Neural progenitor cell (in vitro differentiated cells): ENCODE measurements around the gene ZXDC. TPM values are rescaled to one million over a fixed set of nuclear protein-coding genes. Genes with fewer than 3 reads are reported as not detected.

Experiments used
- DNase-seq: peaks from one replicate; pipeline ENCODE4 v3.0.0-alpha.2; 2016; ENCODE audit warnings: low spot score
- H2AFZ ChIP-seq: fragments of 200-600 bp; sonication (generic); replicated peaks from 2 replicates; pipeline ENCODE4 v1.6.1; 2016; ENCODE audit warnings: antibody characterized with exemption
- H3F3A ChIP-seq: fragments of 200-600 bp; sonication (generic); 2 replicates; pipeline ENCODE4 v1.6.1; 2016; ENCODE audit warnings: antibody characterized with exemption, low read depth
- H3K27ac ChIP-seq: fragments of 200-600 bp; sonication (generic); 2 replicates; pipeline ENCODE4 v1.5.1; 2016; ENCODE audit warnings: mild to moderate bottlenecking
- H3K27me3 ChIP-seq: fragments of 200-600 bp; sonication (generic); 2 replicates; pipeline ENCODE4 v1.6.1; 2016; ENCODE audit warnings: mild to moderate bottlenecking, moderate library complexity
- H3K36me3 ChIP-seq: fragments of 200-600 bp; sonication (generic); 2 replicates; pipeline ENCODE4 v1.5.1; 2016
- H3K4me1 ChIP-seq: fragments of 200-600 bp; sonication (generic); 2 replicates; pipeline ENCODE4 v1.6.1; 2016; ENCODE audit warnings: mixed run types
- H3K4me2 ChIP-seq: fragments of 200-600 bp; sonication (generic); 2 replicates; pipeline ENCODE4 v1.6.1; 2016
- H3K4me3 ChIP-seq: fragments of 200-600 bp; sonication (generic); 2 replicates; pipeline ENCODE4 v1.5.1; 2016
- H3K79me2 ChIP-seq: fragments of 200-600 bp; sonication (generic); 2 replicates; pipeline ENCODE4 v1.6.1; 2016; ENCODE audit warnings: low read depth
- H3K9ac ChIP-seq: fragments of 200-600 bp; sonication (generic); 2 replicates; pipeline ENCODE4 v1.6.1; 2016
- H3K9me3 ChIP-seq: fragments of 200-600 bp; sonication (generic); 2 replicates; pipeline ENCODE4 v1.5.1; 2016; ENCODE audit warnings: low read depth
- H4K20me1 ChIP-seq: fragments of 200-600 bp; sonication (generic); 2 replicates; pipeline ENCODE4 v1.6.1; 2016; ENCODE audit warnings: low read depth
- H3K27ac Mint-ChIP-seq: 3 replicates; pipeline ENCODE4 v1.8.0; 2021; ENCODE audit warnings: mixed read lengths
- H3K27me3 Mint-ChIP-seq: 2 replicates; pipeline ENCODE4 v1.8.0; 2022; ENCODE audit warnings: low read depth, mild to moderate bottlenecking, inconsistent platforms, moderate library complexity, mixed read lengths; ENCODE audit not compliant: insufficient read depth
- H3K36me3 Mint-ChIP-seq: 3 replicates; pipeline ENCODE4 v1.8.0; 2021; ENCODE audit warnings: mixed read lengths
- H3K4me1 Mint-ChIP-seq: 3 replicates; pipeline ENCODE4 v1.8.0; 2021; ENCODE audit warnings: mixed read lengths
- H3K4me3 Mint-ChIP-seq: 3 replicates; pipeline ENCODE4 v1.8.0; 2021; ENCODE audit warnings: mild to moderate bottlenecking, moderate library complexity, mixed read lengths
- H3K9me3 Mint-ChIP-seq: 3 replicates; pipeline ENCODE4 v1.8.0; 2020; ENCODE audit warnings: mixed read lengths
- CTCF ChIP-seq: fragments of 200-600 bp; sonication (generic); IDR thresholded peaks from 2 replicates; pipeline ENCODE4 v1.5.1; 2017; ENCODE audit warnings: antibody characterized with exemption, mild to moderate bottlenecking
- EZH2 ChIP-seq: fragments of 200-600 bp; sonication (generic); IDR thresholded peaks from 2 replicates; pipeline ENCODE4 v1.6.1; 2017; ENCODE audit warnings: antibody characterized with exemption, mild to moderate bottlenecking, moderate library complexity
- EZH2phosphoT487 ChIP-seq: fragments of 200-600 bp; sonication (generic); IDR thresholded peaks from 2 replicates; pipeline ENCODE4 v1.6.1; 2017; ENCODE audit warnings: antibody characterized with exemption
- total RNA-seq: library from RNA; depleted of rRNA; stranded (reverse); fragments of >200 nt; gene quantifications from 2 replicates; pipeline ENCODE4 v1.2.3, GENCODE V29; 2015; ENCODE audit warnings: low replicate concordance

Gene ZXDC
- total RNA-seq, result 12.4 and 22.3 TPM in 2 replicates

- Histone ChIP-seq H3K4me2 (peak within 1 kb of the TSS; percentile 95), H2AFZ (peak within 1 kb of the TSS; percentile 86), H3F3A (peaks cover 10% of the 10 kb centered on the region), H3K4me3 (peak within 1 kb of the TSS; percentile 75), H3K79me2 (peaks cover 45% of the 10 kb centered on the region), H3K9ac (peak within 1 kb of the TSS; percentile 52), H3K36me3 (peaks cover 10% of the 10 kb centered on the region), H4K20me1 (peaks cover 42% of the 10 kb centered on the region), H3K9me3 (no peaks in the 10 kb centered on the region), H3K27me3 (peaks cover 5% of the 10 kb centered on the region), H3K4me1 (peaks cover 22% of the 10 kb centered on the region), H3K27ac (peak within 1 kb of the TSS; percentile 83)
- H3K4me3 Mint-ChIP-seq, result peak within 1 kb of the TSS; percentile 95
- no peaks in the 10 kb centered on the region for H3K9me3 Mint-ChIP-seq
- peaks cover 29% of the 10 kb centered on the region for H3K4me1 Mint-ChIP-seq
- peaks cover 4% of the 10 kb centered on the region for H3K27me3 Mint-ChIP-seq
- peaks cover 7% of the 10 kb centered on the region for H3K36me3 Mint-ChIP-seq
- TF ChIP-seq CTCF (peak; percentile 56), EZH2phosphoT487 (no peak)
- H3K27ac Mint-ChIP-seq, result no peak within 1 kb of the TSS
- DNase-seq, result peak; percentile 97
These were observed at the start of gene ZXDC for GRCh38 chr3:126475413-126476114. Gene ZXDC, minus strand, starts transcription at chr3:126475891. Its CDS starts 26 bp downstream, at chr3:126475865.

- H3K9me3 Mint-ChIP-seq, result no peaks in the 10 kb centered on the region
- H3K27me3 ChIP-seq, result peaks cover 36% of the 10 kb centered on the region
- H3F3A ChIP-seq, result no peaks in the 10 kb centered on the region
- no peaks in the 10 kb centered on the region for H3K9me3 ChIP-seq
- H2AFZ ChIP-seq, result no peak overlapping the region
- no peaks in the 10 kb centered on the region for H4K20me1 ChIP-seq
- peaks cover 8% of the 10 kb centered on the region for H3K4me1 Mint-ChIP-seq
- H3K27ac ChIP-seq, result no peak overlapping the region
- no peaks in the 10 kb centered on the region for H3K36me3 Mint-ChIP-seq
- H3K27me3 Mint-ChIP-seq, result peaks cover 42% of the 10 kb centered on the region
- H3K4me3 Mint-ChIP-seq, result peak overlapping the region; percentile 55
- no peak for DNase-seq
- H3K9ac ChIP-seq, result no peak overlapping the region
- H3K36me3 ChIP-seq, result no peaks in the 10 kb centered on the region
- H3K4me3 ChIP-seq, result no peak overlapping the region
- H3K4me1 ChIP-seq, result peaks cover 4% of the 10 kb centered on the region
- TF ChIP-seq EZH2phosphoT487 (no peak), EZH2 (no peak), CTCF (no peak)
- no peak overlapping the region for H3K4me2 ChIP-seq
- H3K27ac Mint-ChIP-seq, result no peak overlapping the region
- no peaks in the 10 kb centered on the region for H3K79me2 ChIP-seq
These were observed 49.6 kb upstream of the ZXDC start for GRCh38 chr3:126525091-126525852.

GRCh38 chr3:126524429-126524988 lies 48.8 kb upstream of the ZXDC start:
- H3K9me3 ChIP-seq, result no peaks in the 10 kb centered on the region
- Mint-ChIP-seq H3K9me3 (no peaks in the 10 kb centered on the region), H3K36me3 (no peaks in the 10 kb centered on the region), H3K27me3 (peaks cover 42% of the 10 kb centered on the region), H3K4me3 (peak overlapping the region; percentile 71), H3K27ac (no peak overlapping the region), H3K4me1 (peaks cover 8% of the 10 kb centered on the region)
- peak overlapping the region; percentile 97 for H3K4me2 ChIP-seq
- no peak overlapping the region for H3K27ac ChIP-seq
- H3F3A ChIP-seq, result no peaks in the 10 kb centered on the region
- no peaks in the 10 kb centered on the region for H4K20me1 ChIP-seq
- peak overlapping the region; percentile 66 for H3K4me3 ChIP-seq
- H2AFZ ChIP-seq, result peak overlapping the region; percentile 98
- no peak for DNase-seq
- TF ChIP-seq EZH2, result no peak
- TF ChIP-seq EZH2phosphoT487, result peak; percentile 50
- TF ChIP-seq CTCF, result no peak
- H3K27me3 ChIP-seq, result peaks cover 36% of the 10 kb centered on the region
- no peaks in the 10 kb centered on the region for H3K36me3 ChIP-seq
- peaks cover 4% of the 10 kb centered on the region for H3K4me1 ChIP-seq
- no peak overlapping the region for H3K9ac ChIP-seq
- H3K79me2 ChIP-seq, result no peaks in the 10 kb centered on the region
